ENCODE results near the gene ABL2. TPM values are rescaled to one million over a fixed set of nuclear protein-coding genes. Genes with fewer than 3 reads are reported as not detected.

ABL2 gene
- total RNA-seq, 1 donor from 2014 or later, result 60.3 TPM

GRCh38 chr1:179095924-179096323, 133.6 kb downstream of the ABL2 start:
- DNase-seq (ENCODE audit: low read depth), result no peak

- no peak for DNase-seq (ENCODE audit: low read depth)
Measured at GRCh38 chr1:179095377-179095776, 134.1 kb downstream of the ABL2 start.

- no peak for DNase-seq (ENCODE audit: low read depth)
Measured at GRCh38 chr1:179094818-179095217, 134.7 kb downstream of the ABL2 start.

GRCh38 chr1:179092896-179093461, 136.5 kb downstream of the ABL2 start:
- DNase-seq (ENCODE audit: low read depth), result no peak

- DNase-seq (ENCODE audit: low read depth), result peak; percentile 47
Measured at GRCh38 chr1:179091691-179092165, 137.7 kb downstream of the ABL2 start.

GRCh38 chr1:179090923-179091322, 138.6 kb downstream of the ABL2 start:
- no peak for DNase-seq (ENCODE audit: low read depth)

GRCh38 chr1:179090522-179090921, 139.0 kb downstream of the ABL2 start:
- no peak for DNase-seq (ENCODE audit: low read depth)

GRCh38 chr1:179089827-179090482, 139.5 kb downstream of the ABL2 start:
- peak; percentile 45 for DNase-seq (ENCODE audit: low read depth)

- peak; percentile 72 for DNase-seq (ENCODE audit: low read depth)
Measured at GRCh38 chr1:179087665-179088064, 141.8 kb downstream of the ABL2 start.

GRCh38 chr1:179083533-179083932, 145.9 kb downstream of the ABL2 start:
- DNase-seq (ENCODE audit: low read depth), result no peak

GRCh38 chr1:179082999-179083335, 146.5 kb downstream of the ABL2 start:
- no peak for DNase-seq (ENCODE audit: low read depth)

GRCh38 chr1:179082333-179082998, 147.0 kb downstream of the ABL2 start:
- DNase-seq (ENCODE audit: low read depth), result peak; percentile 50

- peak; percentile 96 for DNase-seq (ENCODE audit: low read depth)
Measured at GRCh38 chr1:179081687-179082332, 147.7 kb downstream of the ABL2 start, which contains the start of gene TOR3A. TOR3A (plus strand) TSS chr1:179082070; CDS start chr1:179082129, 59 bp downstream.

- peak; percentile 32 for DNase-seq (ENCODE audit: low read depth)
Measured at GRCh38 chr1:179080866-179081686, 148.4 kb downstream of the ABL2 start.

- peak; percentile 81 for DNase-seq (ENCODE audit: low read depth)
Measured at GRCh38 chr1:179079113-179079761, 150.2 kb downstream of the ABL2 start.

GRCh38 chr1:179077396-179077795, 152.1 kb downstream of the ABL2 start:
- DNase-seq (ENCODE audit: low read depth), result no peak

GRCh38 chr1:179066471-179066870, 163.0 kb downstream of the ABL2 start:
- DNase-seq (ENCODE audit: low read depth), result no peak

- DNase-seq (ENCODE audit: low read depth), result no peak
Measured at GRCh38 chr1:179061360-179062282, 167.9 kb downstream of the ABL2 start.

All from myocyte (in vitro differentiated cells).